Panc1 (cell line): ENCODE results near the gene FPGS. TPM values are rescaled to one million over a fixed set of nuclear protein-coding genes. Genes with fewer than 3 reads are reported as not detected.

Source experiments
- ATAC-seq: fragments of 200-7000 bp; cut with Tn5 transposase; 2 replicates; pipeline ENCODE4 v1.9.1; 2020; ENCODE audit warnings: mild to moderate bottlenecking, moderate library complexity
- BruUV-seq: library from RNA; stranded (reverse); fragments of 400-500 nt; replicated peaks from 2 replicates; lab custom pipeline; 2021; lab: Mats Ljungman, UMichigan
- CTCF ChIA-PET: fragments of 300-600 bp; sonication (Branson Sonifier 250); formaldehyde crosslinking; loops from one replicate; lab custom pipeline; 2022; ENCODE audit warnings: antibody characterized with exemption; lab: Charles Lee
- POLR2A ChIA-PET: fragments of 300-600 bp; sonication (Branson Sonifier 250); formaldehyde crosslinking; loops from one replicate; lab custom pipeline; 2022; ENCODE audit warnings: antibody characterized with exemption; lab: Charles Lee
- DNase-seq: peaks from one replicate; pipeline ENCODE4 v3.0.0-alpha.2; 2010; ENCODE audit warnings: low read depth, low spot score
- H3K27ac ChIP-seq: 2 replicates; pipeline ENCODE4 v1.5.1; 2011; ENCODE audit warnings: mild to moderate bottlenecking, low read length, inconsistent platforms
- H3K27me3 ChIP-seq: fragments of 200-500 bp; sonication (Bioruptor generic); 2 replicates; pipeline ENCODE4 v1.6.0; 2014; ENCODE audit warnings: low read length, inconsistent platforms; ENCODE audit not compliant: control insufficient read depth, insufficient read depth
- H3K36me3 ChIP-seq: fragments of 200-500 bp; sonication (Bioruptor generic); 2 replicates; pipeline ENCODE4 v1.5.1; 2014; ENCODE audit warnings: inconsistent platforms, mild to moderate bottlenecking, low read length, moderate library complexity; ENCODE audit not compliant: control insufficient read depth, insufficient read depth
- H3K4me1 ChIP-seq: 2 replicates; pipeline ENCODE4 v1.5.1; 2011; ENCODE audit warnings: inconsistent platforms, mild to moderate bottlenecking, low read length, moderate library complexity; ENCODE audit not compliant: control insufficient read depth, insufficient read depth
- H3K4me3 ChIP-seq, 2 experiments: 2 replicates each; pipeline ENCODE4 v1.5.1; 2011 to 2012; ENCODE audit warnings: low read depth in 2 of 2, low read length in 2 of 2, mild to moderate bottlenecking in 2 of 2, inconsistent platforms in 1 of 2, moderate library complexity in 1 of 2
- H3K9me3 ChIP-seq: fragments of 200-500 bp; sonication (Bioruptor generic); 2 replicates; pipeline ENCODE4 v1.5.1; 2014; ENCODE audit warnings: low read depth, mild to moderate bottlenecking, inconsistent platforms, low read length, moderate library complexity; ENCODE audit not compliant: control insufficient read depth, insufficient read depth
- POLR2AphosphoS5 ChIP-seq: IDR thresholded peaks from 2 replicates; pipeline ENCODE4 v1.6.1; 2012; ENCODE audit warnings: mild to moderate bottlenecking, low read depth, low read length, moderate library complexity
- SIN3A ChIP-seq: IDR thresholded peaks from 2 replicates; pipeline ENCODE4 v1.6.1; 2012; ENCODE audit warnings: low read depth, mild to moderate bottlenecking, low read length, moderate library complexity, borderline replicate concordance; ENCODE audit not compliant: insufficient read depth
- TCF7L2 ChIP-seq: IDR thresholded peaks from 2 replicates; pipeline ENCODE4 v1.6.1; 2011; ENCODE audit warnings: mild to moderate bottlenecking, low read depth, low read length, inconsistent platforms
- in situ Hi-C: cut with HindIII; loops from 2 replicates; pipeline ENCODE4 v1.10.0; 2016; ENCODE audit warnings: low sequenced_read_pairs, low pct_unique_long_range_greater_than_20kb
- intact Hi-C: fragments of 100-400 bp; cut with micrococcal nuclease; formaldehyde crosslinking; loops from one replicate; pipeline ENCODE4 v1.10.0; 2022; ENCODE audit not compliant: unreplicated experiment
- microRNA-seq: library from miRNA; unstranded; fragments of <30 nt; microRNA quantifications from one replicate; pipeline ENCODE4 v1.1.0, GENCODE V29; 2020; ENCODE audit not compliant: unreplicated experiment
- total RNA-seq: library from RNA; stranded (reverse); gene quantifications from one replicate; pipeline ENCODE4 v1.2.1, GENCODE V29; 2021; ENCODE audit not compliant: unreplicated experiment
- TF ChIP-seq, protein P1 (sequence below), 2 experiments: IDR thresholded peaks; 2 replicates each; pipeline ENCODE4 v1.6.1; 2011 to 2012; ENCODE audit warnings: low read depth in 2 of 2, control low read depth in 1 of 2, low read length in 1 of 2, mild to moderate bottlenecking in 1 of 2, moderate library complexity in 1 of 2; ENCODE audit not compliant: insufficient read depth in 1 of 2
- TF ChIP-seq, protein P2 (sequence below): fragments of 450-650 bp; IDR thresholded peaks from 2 replicates; pipeline ENCODE4 v1.5.1; 2017; ENCODE audit warnings: mild to moderate bottlenecking

Gene FPGS
- total RNA-seq, 1 experiment from 2014 or later: 56.5 TPM

DNA sequence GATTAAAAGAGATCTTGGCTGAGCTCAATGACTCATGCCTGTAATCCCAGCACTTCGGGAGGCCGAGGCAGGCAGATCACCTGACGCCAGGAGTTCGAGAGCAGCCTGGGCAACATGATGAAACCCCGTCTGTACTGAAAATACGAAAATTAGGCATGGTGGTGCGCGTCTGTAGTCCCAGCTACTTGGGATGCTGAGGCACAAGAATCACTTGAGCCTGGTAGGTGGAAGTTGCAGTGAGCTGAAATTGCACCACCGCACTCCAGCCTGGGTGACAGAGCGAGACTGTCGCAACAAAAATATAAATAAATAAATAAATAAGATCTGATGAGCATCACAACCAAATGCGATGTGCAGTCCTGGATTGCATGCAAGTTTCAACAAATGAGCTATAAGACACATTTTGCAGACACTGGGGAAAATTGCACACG lies 60.5 kb downstream of the FPGS start:
- intact Hi-C loops: no loop called here
- Histone ChIP-seq H3K4me1 (peaks cover 4% of the 10 kb centered on the region; the same call in 1 of the 2 replicates), H3K27ac (no peak overlapping the region), H3K4me3 (no peak overlapping the region), H3K9me3 (no peaks in the 10 kb centered on the region), H3K27me3 (no peaks in the 10 kb centered on the region), H3K36me3 (no peaks in the 10 kb centered on the region)
- ATAC-seq (no peak), DNase-seq (no peak)
- in situ Hi-C loops: no loop called here
- TF ChIP-seq, protein P1, sequence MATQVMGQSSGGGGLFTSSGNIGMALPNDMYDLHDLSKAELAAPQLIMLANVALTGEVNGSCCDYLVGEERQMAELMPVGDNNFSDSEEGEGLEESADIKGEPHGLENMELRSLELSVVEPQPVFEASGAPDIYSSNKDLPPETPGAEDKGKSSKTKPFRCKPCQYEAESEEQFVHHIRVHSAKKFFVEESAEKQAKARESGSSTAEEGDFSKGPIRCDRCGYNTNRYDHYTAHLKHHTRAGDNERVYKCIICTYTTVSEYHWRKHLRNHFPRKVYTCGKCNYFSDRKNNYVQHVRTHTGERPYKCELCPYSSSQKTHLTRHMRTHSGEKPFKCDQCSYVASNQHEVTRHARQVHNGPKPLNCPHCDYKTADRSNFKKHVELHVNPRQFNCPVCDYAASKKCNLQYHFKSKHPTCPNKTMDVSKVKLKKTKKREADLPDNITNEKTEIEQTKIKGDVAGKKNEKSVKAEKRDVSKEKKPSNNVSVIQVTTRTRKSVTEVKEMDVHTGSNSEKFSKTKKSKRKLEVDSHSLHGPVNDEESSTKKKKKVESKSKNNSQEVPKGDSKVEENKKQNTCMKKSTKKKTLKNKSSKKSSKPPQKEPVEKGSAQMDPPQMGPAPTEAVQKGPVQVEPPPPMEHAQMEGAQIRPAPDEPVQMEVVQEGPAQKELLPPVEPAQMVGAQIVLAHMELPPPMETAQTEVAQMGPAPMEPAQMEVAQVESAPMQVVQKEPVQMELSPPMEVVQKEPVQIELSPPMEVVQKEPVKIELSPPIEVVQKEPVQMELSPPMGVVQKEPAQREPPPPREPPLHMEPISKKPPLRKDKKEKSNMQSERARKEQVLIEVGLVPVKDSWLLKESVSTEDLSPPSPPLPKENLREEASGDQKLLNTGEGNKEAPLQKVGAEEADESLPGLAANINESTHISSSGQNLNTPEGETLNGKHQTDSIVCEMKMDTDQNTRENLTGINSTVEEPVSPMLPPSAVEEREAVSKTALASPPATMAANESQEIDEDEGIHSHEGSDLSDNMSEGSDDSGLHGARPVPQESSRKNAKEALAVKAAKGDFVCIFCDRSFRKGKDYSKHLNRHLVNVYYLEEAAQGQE (IDR thresholded peaks at IDR 0.05; ENCODE audit: insufficient read depth in 1 of 2, low read depth in 2 of 2, low read length in 1 of 2): no peak
- TF ChIP-seq SIN3A: no peak
- TF ChIP-seq POLR2AphosphoS5: no peak
- TF ChIP-seq, protein P2, sequence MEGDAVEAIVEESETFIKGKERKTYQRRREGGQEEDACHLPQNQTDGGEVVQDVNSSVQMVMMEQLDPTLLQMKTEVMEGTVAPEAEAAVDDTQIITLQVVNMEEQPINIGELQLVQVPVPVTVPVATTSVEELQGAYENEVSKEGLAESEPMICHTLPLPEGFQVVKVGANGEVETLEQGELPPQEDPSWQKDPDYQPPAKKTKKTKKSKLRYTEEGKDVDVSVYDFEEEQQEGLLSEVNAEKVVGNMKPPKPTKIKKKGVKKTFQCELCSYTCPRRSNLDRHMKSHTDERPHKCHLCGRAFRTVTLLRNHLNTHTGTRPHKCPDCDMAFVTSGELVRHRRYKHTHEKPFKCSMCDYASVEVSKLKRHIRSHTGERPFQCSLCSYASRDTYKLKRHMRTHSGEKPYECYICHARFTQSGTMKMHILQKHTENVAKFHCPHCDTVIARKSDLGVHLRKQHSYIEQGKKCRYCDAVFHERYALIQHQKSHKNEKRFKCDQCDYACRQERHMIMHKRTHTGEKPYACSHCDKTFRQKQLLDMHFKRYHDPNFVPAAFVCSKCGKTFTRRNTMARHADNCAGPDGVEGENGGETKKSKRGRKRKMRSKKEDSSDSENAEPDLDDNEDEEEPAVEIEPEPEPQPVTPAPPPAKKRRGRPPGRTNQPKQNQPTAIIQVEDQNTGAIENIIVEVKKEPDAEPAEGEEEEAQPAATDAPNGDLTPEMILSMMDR: no peak
- no peak for TF ChIP-seq TCF7L2
- no TSS peak for BruUV-seq
- POLR2A ChIA-PET: no interaction called here
- CTCF ChIA-PET: no interaction called here

Small RNA genes lying within 50 kb of the gene (microRNA-seq; reads per million reads assigned to microRNA genes)
- gene MIR2861 (not detected), gene MIR3960 (not detected)

Other genes with a start within 250 kb of the FPGS start
- 67.5 TPM for gene STXBP1, start 190.6 kb upstream of the FPGS start, total RNA-seq
- not detected for gene CFAP157, start 95.9 kb upstream of the FPGS start, total RNA-seq
- gene PTRH1, start 87.2 kb upstream of the FPGS start, total RNA-seq: 13.8 TPM
- 0.05 TPM for gene TTC16, start 86.8 kb upstream of the FPGS start, total RNA-seq
- 8.2 TPM for gene TOR2A, start 67.6 kb upstream of the FPGS start, total RNA-seq
- 0.49 TPM for gene SH2D3C, start 24.2 kb upstream of the FPGS start, total RNA-seq
- 48.7 TPM for gene CDK9, start 16.8 kb upstream of the FPGS start, total RNA-seq
- gene ENG, start 51.8 kb downstream of the FPGS start, total RNA-seq: 25.1 TPM
- gene AK1, start 74.8 kb downstream of the FPGS start, total RNA-seq: 62.1 TPM
- 50.2 TPM for gene ST6GALNAC6, start 96.7 kb downstream of the FPGS start, total RNA-seq
- gene ST6GALNAC4, start 114.2 kb downstream of the FPGS start, total RNA-seq: 38.0 TPM
- gene PIP5KL1, start 127.9 kb downstream of the FPGS start, total RNA-seq: 7.8 TPM
- 58.7 TPM for gene DPM2, start 135.0 kb downstream of the FPGS start, total RNA-seq
- 361 TPM for gene EEIG1, start 178.1 kb downstream of the FPGS start, total RNA-seq